Urinary bladder (tissue), 4 donors: ENCODE measurements around the gene MYLK4. TPM values are rescaled to one million over a fixed set of nuclear protein-coding genes. Genes with fewer than 3 reads are reported as not detected.

Source experiments
- DNase-seq: peaks from one replicate; pipeline ENCODE4 v3.0.0-alpha.2; 2015; ENCODE audit errors: extremely low spot score
- H3K27ac ChIP-seq: one replicate; pipeline ENCODE4 v1.5.1; 2013; ENCODE audit warnings: low read depth, mild to moderate bottlenecking, moderate library complexity
- H3K36me3 ChIP-seq: one replicate; pipeline ENCODE4 v1.6.1; 2013; ENCODE audit warnings: mild to moderate bottlenecking, moderate library complexity; ENCODE audit not compliant: insufficient read depth
- H3K4me1 ChIP-seq: one replicate; pipeline ENCODE4 v1.6.1; 2013; ENCODE audit warnings: mild to moderate bottlenecking, moderate library complexity; ENCODE audit not compliant: insufficient read depth
- H3K4me3 ChIP-seq: one replicate; pipeline ENCODE4 v1.5.1; 2013; ENCODE audit warnings: low read depth, low read length
- WGBS: extraction: QIAGEN DNeasy Blood & Tissue Kit; methylation state at CpG from one replicate; pipeline ENCODE4 v1.1.7; 2013; 5-methylcytosine and 5-hydroxymethylcytosine counted together
- polyA plus RNA-seq: library from polyadenylated mRNA; stranded (reverse); fragments of 200-250 nt; gene quantifications from one replicate; pipeline ENCODE4 v1.2.3, GENCODE V29; 2013
- total RNA-seq: library from RNA; depleted of rRNA; stranded (reverse); fragments of >200 nt; gene quantifications from one replicate; pipeline ENCODE4 v1.2.3, GENCODE V29; 2014
- donor health status: healthy with polysubstance abuse.
- donor health status: healthy.

MYLK4 gene
- total and polyA plus RNA-seq, 2 donors = 0.42 to 4.0 TPM

GRCh38 chr6:2743280-2744208, 7.2 kb downstream of the MYLK4 start:
- WGBS = 81% methylated on average over 17 of the region's 17 CpGs
- H3K4me3 ChIP-seq = no peak overlapping the region
- DNase-seq = no peak
- no peaks in the 10 kb centered on the region for H3K36me3 ChIP-seq
- peaks cover 2% of the 10 kb centered on the region for H3K4me1 ChIP-seq
- no peak overlapping the region for H3K27ac ChIP-seq

- no peak for DNase-seq
- Histone ChIP-seq H3K27ac (no peak overlapping the region), H3K36me3 (no peaks in the 10 kb centered on the region), H3K4me3 (no peak overlapping the region), H3K4me1 (peaks cover 2% of the 10 kb centered on the region)
- 90% methylated on average over 2 of the region's 2 CpGs for WGBS
These were observed 9.0 kb downstream of the MYLK4 start for GRCh38 chr6:2741756-2742155.

GRCh38 chr6:2740581-2740980, 10.1 kb downstream of the MYLK4 start:
- no peak overlapping the region for H3K4me3 ChIP-seq
- no peak overlapping the region for H3K27ac ChIP-seq
- peaks cover 2% of the 10 kb centered on the region for H3K4me1 ChIP-seq
- no peaks in the 10 kb centered on the region for H3K36me3 ChIP-seq
- WGBS = 88% methylated on average over 5 of the region's 5 CpGs
- DNase-seq = no peak

DNA sequence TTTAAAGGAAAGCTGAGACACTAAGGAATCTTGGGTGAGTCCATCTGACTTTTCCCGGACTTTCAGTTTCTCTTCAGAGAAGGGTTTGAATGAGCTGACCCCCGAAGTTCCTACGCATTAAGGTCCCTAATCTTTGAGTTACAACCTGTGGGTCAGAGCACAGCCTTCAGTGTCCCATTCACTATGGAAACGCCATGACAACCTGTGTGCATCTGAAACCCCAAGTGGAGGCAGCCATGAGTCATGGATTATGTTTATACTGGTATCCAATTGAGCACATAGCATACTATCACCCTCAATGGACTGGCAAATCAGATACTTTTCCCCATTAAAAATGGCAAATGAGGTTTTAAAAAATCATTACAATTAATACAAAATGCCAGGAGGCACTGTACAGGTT, 11.4 kb downstream of the MYLK4 start:
- 93% methylated on average over 4 of the region's 4 CpGs for WGBS
- H3K36me3 ChIP-seq = no peaks in the 10 kb centered on the region
- no peak overlapping the region for H3K4me3 ChIP-seq
- no peak overlapping the region for H3K27ac ChIP-seq
- DNase-seq = no peak
- H3K4me1 ChIP-seq = peaks cover 2% of the 10 kb centered on the region

DNA sequence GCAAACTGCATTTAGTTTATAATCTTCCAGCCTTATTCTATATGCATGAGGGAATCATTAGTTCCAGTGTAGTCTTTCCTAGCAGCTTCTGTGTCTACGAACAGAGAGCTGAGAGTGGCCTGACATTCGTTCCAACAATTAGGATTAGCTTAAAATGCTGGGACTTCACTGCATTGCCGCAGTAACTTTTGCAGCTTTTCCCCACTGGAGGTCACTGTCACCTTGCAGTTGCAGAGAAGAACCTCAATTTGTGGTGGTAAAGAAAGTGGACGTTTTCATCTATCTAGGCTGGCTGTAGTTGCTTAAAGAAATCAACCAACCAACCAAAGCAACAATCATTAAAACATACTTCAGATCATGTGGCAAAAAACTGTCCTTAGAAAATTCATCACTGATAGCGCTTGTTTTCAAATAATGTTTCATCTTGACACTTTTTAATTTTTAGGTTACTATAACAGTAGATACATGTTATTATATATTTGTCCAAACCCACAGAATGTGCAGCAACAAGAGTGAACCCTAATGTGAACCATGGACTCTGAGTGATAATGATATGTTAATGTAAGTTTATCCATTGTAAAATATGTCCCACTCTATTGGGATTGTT, 12.2 kb downstream of the MYLK4 start:
- Histone ChIP-seq H3K27ac (no peak overlapping the region), H3K4me1 (peaks cover 2% of the 10 kb centered on the region), H3K4me3 (no peak overlapping the region), H3K36me3 (no peaks in the 10 kb centered on the region)
- DNase-seq = no peak
- WGBS = 26% methylated on average over 5 of the region's 5 CpGs

DNA sequence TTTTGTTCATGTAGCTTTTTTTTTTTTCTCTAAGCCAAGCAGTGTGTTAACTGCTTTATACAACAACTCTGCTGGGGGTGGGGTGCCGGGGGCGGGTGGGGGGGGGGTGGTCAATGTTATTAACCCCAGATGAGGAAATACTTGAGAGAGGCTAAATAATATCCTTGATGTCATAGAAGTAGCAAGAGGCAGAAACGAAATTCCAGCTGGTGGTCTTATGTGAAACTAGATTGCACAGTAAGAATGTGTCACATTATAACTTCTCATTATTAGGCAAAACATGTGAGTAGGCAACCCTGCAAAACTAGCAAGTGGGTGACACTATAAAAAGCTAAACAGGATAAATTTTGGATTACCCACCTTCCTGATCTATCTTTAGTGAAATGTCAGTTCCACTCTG, 12.8 kb downstream of the MYLK4 start:
- WGBS = 58% methylated on average over 3 of the region's 3 CpGs
- Histone ChIP-seq H3K27ac (no peak overlapping the region), H3K36me3 (no peaks in the 10 kb centered on the region), H3K4me1 (peaks cover 2% of the 10 kb centered on the region), H3K4me3 (no peak overlapping the region)
- no peak for DNase-seq

DNA sequence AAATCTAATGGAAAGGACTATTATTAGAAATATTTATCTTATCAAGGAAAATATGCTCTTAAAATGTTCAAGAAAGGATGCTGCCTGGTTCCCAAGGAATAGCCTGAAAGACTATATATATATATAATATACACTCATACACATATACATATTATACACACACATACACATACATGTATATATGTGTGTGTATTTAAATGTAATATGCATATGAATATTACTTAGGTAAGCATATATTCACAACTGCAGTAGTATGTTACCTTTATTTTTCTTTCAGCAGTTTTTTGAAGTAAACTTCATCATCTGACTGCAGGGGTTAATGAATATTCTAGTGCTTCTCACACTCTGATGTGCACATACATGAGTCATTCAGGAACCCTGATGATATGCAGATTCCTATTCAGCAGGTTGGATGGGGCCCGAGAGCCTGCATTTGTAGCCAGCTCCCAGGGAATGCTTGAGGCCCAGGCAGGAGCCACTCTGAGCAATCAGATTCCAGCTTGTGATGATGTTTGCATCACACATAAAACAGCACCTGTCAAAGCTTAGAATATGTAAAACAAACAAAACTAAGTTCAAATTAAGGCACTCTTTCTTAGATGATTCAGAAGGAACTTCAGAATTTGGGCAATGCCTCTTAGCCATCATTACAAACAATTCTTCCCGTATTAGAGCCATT, 16.1 kb downstream of the MYLK4 start:
- 90% methylated on average over 2 of the region's 2 CpGs for WGBS
- no peaks in the 10 kb centered on the region for H3K36me3 ChIP-seq
- no peak overlapping the region for H3K27ac ChIP-seq
- DNase-seq = no peak
- no peak overlapping the region for H3K4me3 ChIP-seq
- no peaks in the 10 kb centered on the region for H3K4me1 ChIP-seq

DNA sequence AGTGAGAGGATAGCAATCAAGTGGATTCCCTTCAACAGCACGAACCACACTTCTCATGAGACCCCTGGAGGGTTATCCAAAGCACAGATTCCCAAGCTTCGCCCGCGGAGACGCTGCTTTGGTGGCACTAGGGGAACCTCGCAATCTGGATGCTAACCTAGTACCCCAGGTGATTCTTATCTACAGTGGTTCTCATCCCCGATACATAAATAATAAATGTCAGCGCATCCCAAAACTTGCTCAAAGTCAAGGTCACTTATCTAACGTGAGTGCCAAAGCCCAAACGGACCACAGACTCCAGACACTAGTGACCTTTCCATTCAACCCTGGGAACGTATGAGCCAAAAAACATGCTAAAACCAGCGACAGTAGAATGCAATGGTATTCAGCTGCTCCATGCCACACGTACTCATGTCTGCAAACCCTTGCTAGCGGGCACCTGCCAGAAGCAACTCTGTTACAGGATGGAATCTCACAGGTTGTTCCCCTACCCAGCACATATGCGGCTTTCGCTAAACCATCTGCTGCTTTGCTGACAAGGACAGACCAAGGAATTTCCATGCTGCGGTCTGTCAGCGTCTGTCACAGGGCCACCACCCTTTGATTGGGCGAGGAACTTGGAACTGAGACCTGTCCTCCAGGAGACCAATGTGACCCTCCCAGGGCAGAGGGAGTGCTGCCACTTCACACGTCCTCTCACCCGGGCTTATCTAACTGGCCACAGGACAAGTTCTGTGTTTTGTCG, 16.8 kb downstream of the MYLK4 start:
- 85% methylated on average over 22 of the region's 22 CpGs for WGBS
- Histone ChIP-seq H3K4me3 (no peak overlapping the region), H3K36me3 (no peaks in the 10 kb centered on the region), H3K27ac (no peak overlapping the region), H3K4me1 (no peaks in the 10 kb centered on the region)
- DNase-seq = no peak

GRCh38 chr6:2733324-2733723, 17.4 kb downstream of the MYLK4 start:
- no peak for DNase-seq
- WGBS = 82% methylated on average over 5 of the region's 5 CpGs
- H3K27ac ChIP-seq = no peak overlapping the region
- H3K36me3 ChIP-seq = no peaks in the 10 kb centered on the region
- no peaks in the 10 kb centered on the region for H3K4me1 ChIP-seq
- no peak overlapping the region for H3K4me3 ChIP-seq

GRCh38 chr6:2732503-2733089, 18.1 kb downstream of the MYLK4 start:
- Histone ChIP-seq H3K36me3 (no peaks in the 10 kb centered on the region), H3K27ac (no peak overlapping the region), H3K4me1 (no peaks in the 10 kb centered on the region), H3K4me3 (no peak overlapping the region)
- DNase-seq = no peak
- 41% methylated on average over 5 of the region's 5 CpGs for WGBS

- no peak overlapping the region for H3K4me3 ChIP-seq
- no peaks in the 10 kb centered on the region for H3K36me3 ChIP-seq
- DNase-seq = no peak
- 77% methylated on average over 5 of the region's 5 CpGs for WGBS
- no peak overlapping the region for H3K27ac ChIP-seq
- H3K4me1 ChIP-seq = no peaks in the 10 kb centered on the region
These were observed 19.3 kb downstream of the MYLK4 start for GRCh38 chr6:2731281-2731909.

GRCh38 chr6:2730353-2731107, 20.2 kb downstream of the MYLK4 start:
- Histone ChIP-seq H3K4me3 (no peak overlapping the region), H3K36me3 (no peaks in the 10 kb centered on the region), H3K27ac (no peak overlapping the region), H3K4me1 (no peaks in the 10 kb centered on the region)
- DNase-seq = no peak
- WGBS = 66% methylated on average over 9 of the region's 9 CpGs
